ENCODE data around the gene CTNNBL1.

DNA sequence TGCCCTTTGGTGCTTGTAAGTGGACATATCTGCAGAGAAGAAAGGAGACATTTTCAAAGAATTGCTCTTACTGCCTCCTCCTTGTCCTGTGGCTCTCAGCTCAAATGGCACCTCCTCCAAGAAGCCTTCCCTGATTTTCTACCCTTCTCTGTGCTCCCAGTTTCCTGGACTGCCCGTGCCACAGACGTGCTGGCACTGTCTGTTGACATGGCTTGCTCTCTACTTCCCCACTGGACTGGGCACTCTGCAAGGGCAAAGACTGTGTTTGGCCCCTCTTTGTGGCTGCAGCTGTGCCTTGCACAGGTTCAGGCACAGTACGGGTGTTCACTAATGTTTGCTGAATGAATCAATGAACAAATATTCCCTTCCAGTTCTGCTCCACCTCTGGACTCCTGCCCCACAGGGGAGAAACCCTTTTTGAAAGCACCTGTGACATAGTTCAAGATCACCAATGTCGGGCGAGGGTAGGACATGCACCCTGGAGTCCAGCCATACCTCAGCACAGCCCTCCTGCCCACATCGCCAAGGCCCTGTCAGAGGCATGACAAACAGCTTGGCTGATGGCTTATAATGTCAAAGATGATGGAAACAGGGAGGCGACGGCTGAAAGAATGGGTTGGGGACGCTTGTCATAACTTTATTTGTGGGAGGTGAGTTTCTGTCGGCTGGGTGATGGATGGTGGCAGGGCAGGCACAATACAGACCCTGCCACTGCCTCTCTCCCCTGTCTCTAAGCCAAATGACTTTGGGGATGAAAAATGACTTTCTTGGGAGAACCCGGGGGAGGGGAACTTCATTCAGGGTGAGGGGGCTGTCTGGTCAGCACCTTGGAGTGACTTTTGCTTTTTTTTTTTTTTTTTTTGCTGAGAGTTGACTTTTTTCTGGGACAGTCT lies 15.6 kb upstream of the CTNNBL1 start:
- TF ChIP-seq GATA2 (IDR thresholded peaks at IDR 0.05; ENCODE audit: low read depth, low read length): no peak
- TF ChIP-seq GATA3 (IDR thresholded peaks at IDR 0.05; ENCODE audit: low read depth, low read length): no peak
